GM23338 (cell line): ENCODE measurements around the gene KRTAP10-6. TPM values are rescaled to one million over a fixed set of nuclear protein-coding genes. Genes with fewer than 3 reads are reported as not detected.
A peak's percentile ranks its signal among the peaks of the same experiment; 100 is the strongest.

Experiments used
- ATAC-seq: fragments of 200-7000 bp; cut with Tn5 transposase; 3 replicates; pipeline ENCODE4 v1.9.1; 2020
- DNase-seq: peaks from one replicate; pipeline ENCODE4 v3.0.0-alpha.2; 2015; ENCODE audit warnings: low spot score
- H2AFZ ChIP-seq: fragments of 200-600 bp; sonication (generic); 2 replicates; pipeline ENCODE4 v1.8.0; 2016; ENCODE audit warnings: antibody characterized with exemption, mild to moderate bottlenecking, moderate library complexity
- H3F3A ChIP-seq: fragments of 200-600 bp; sonication (generic); replicated peaks from 2 replicates; pipeline ENCODE4 v1.8.0; 2017; ENCODE audit warnings: antibody characterized with exemption, mixed run types, low read depth
- H3K27ac ChIP-seq: fragments of 200-600 bp; sonication (generic); 2 replicates; pipeline ENCODE4 v1.6.1; 2016; ENCODE audit warnings: low read depth
- H3K27me3 ChIP-seq: fragments of 200-600 bp; sonication (generic); 2 replicates; pipeline ENCODE4 v1.8.0; 2016; ENCODE audit warnings: mild to moderate bottlenecking, mixed run types, moderate library complexity; ENCODE audit not compliant: insufficient read depth
- H3K36me3 ChIP-seq: fragments of 200-600 bp; sonication (generic); 2 replicates; pipeline ENCODE4 v1.8.0; 2016; ENCODE audit warnings: mild to moderate bottlenecking; ENCODE audit not compliant: insufficient read depth
- H3K4me1 ChIP-seq: fragments of 200-600 bp; sonication (generic); 2 replicates; pipeline ENCODE4 v1.8.0; 2016; ENCODE audit warnings: mild to moderate bottlenecking, moderate library complexity; ENCODE audit not compliant: insufficient read depth
- H3K4me2 ChIP-seq: fragments of 200-600 bp; sonication (generic); 2 replicates; pipeline ENCODE4 v1.7.1; 2017; ENCODE audit warnings: mixed run types
- H3K4me3 ChIP-seq: fragments of 200-600 bp; sonication (generic); 2 replicates; pipeline ENCODE4 v1.6.1; 2016; ENCODE audit warnings: mixed run types
- H3K79me2 ChIP-seq: fragments of 200-600 bp; sonication (generic); replicated peaks from 2 replicates; pipeline ENCODE4 v1.8.0; 2017; ENCODE audit warnings: mild to moderate bottlenecking; ENCODE audit not compliant: insufficient read depth
- H3K9me2 ChIP-seq: fragments of 200-600 bp; sonication (generic); 2 replicates; pipeline ENCODE4 v1.8.0; 2017; ENCODE audit not compliant: insufficient read depth
- H4K20me1 ChIP-seq: fragments of 200-600 bp; sonication (generic); replicated peaks from 2 replicates; pipeline ENCODE4 v1.8.0; 2017; ENCODE audit warnings: mild to moderate bottlenecking; ENCODE audit not compliant: insufficient read depth
- H3K27ac Mint-ChIP-seq: 2 replicates; pipeline ENCODE4 v1.8.0; 2020; ENCODE audit warnings: inconsistent platforms, mild to moderate bottlenecking, moderate library complexity, mixed read lengths
- H3K27me3 Mint-ChIP-seq: 3 replicates; pipeline ENCODE4 v1.8.0; 2022; ENCODE audit warnings: low read depth, mild to moderate bottlenecking, moderate library complexity, mixed read lengths, inconsistent platforms; ENCODE audit not compliant: insufficient read depth, poor library complexity
- H3K36me3 Mint-ChIP-seq: 3 replicates; pipeline ENCODE4 v1.8.0; 2021; ENCODE audit warnings: low read depth, mild to moderate bottlenecking, inconsistent platforms, moderate library complexity, mixed read lengths
- H3K4me1 Mint-ChIP-seq: 3 replicates; pipeline ENCODE4 v1.8.0; 2020; ENCODE audit warnings: mild to moderate bottlenecking, inconsistent platforms, mixed read lengths
- H3K4me3 Mint-ChIP-seq: 3 replicates; pipeline ENCODE4 v1.8.0; 2021; ENCODE audit warnings: moderate library complexity, mild to moderate bottlenecking, inconsistent platforms, mixed read lengths
- H3K9me3 Mint-ChIP-seq: 3 replicates; pipeline ENCODE4 v1.8.0; 2020; ENCODE audit warnings: moderate library complexity, mild to moderate bottlenecking, inconsistent platforms, mixed read lengths
- CTCF ChIP-seq, 2 experiments: fragments of 200-600 bp in 1 of 2; sonication (generic) in 1 of 2; conservative IDR thresholded peaks; 2 replicates each; pipeline versions ENCODE4 v1.5.1 to v1.6.1; 2016 to 2017; ENCODE audit warnings: antibody characterized with exemption in 2 of 2, low read depth in 2 of 2, mild to moderate bottlenecking in 2 of 2, moderate library complexity in 1 of 2
- EZH2 ChIP-seq: fragments of 200-600 bp; sonication (generic); IDR thresholded peaks from one replicate; pipeline ENCODE4 v1.8.0; 2017; ENCODE audit warnings: antibody characterized with exemption, mild to moderate bottlenecking, low read depth; ENCODE audit not compliant: unreplicated experiment
- EZH2phosphoT487 ChIP-seq: fragments of 200-600 bp; sonication (generic); IDR thresholded peaks from one replicate; pipeline ENCODE4 v1.8.1; 2018; ENCODE audit warnings: antibody characterized with exemption; ENCODE audit not compliant: unreplicated experiment
- JUNB ChIP-seq: IDR thresholded peaks from one replicate; pipeline ENCODE4 v1.6.1; 2016; ENCODE audit warnings: antibody characterized with exemption; ENCODE audit not compliant: unreplicated experiment
- POLR2AphosphoS5 ChIP-seq: IDR thresholded peaks from 2 replicates; pipeline ENCODE4 v1.6.1; 2016; ENCODE audit warnings: antibody characterized with exemption, low read depth
- STAT1 ChIP-seq: IDR thresholded peaks from one replicate; pipeline ENCODE4 v1.6.1; 2016; ENCODE audit warnings: antibody characterized with exemption; ENCODE audit not compliant: unreplicated experiment
- ZNF114 ChIP-seq: fragments of 250-450 bp; sonication (Bioruptor Pico); IDR thresholded peaks from 2 replicates; pipeline ENCODE4 v1.5.0; 2020; ENCODE audit warnings: mild to moderate bottlenecking, moderate library complexity
- ZNF331 ChIP-seq: fragments of 250-450 bp; sonication (Bioruptor Pico); IDR thresholded peaks from 2 replicates; pipeline ENCODE4 v1.5.0; 2020; ENCODE audit warnings: low read depth, mild to moderate bottlenecking, moderate library complexity
- ZNF462 ChIP-seq: fragments of 250-450 bp; sonication (Bioruptor Pico); IDR thresholded peaks from 2 replicates; pipeline ENCODE4 v1.5.0; 2020; ENCODE audit warnings: mild to moderate bottlenecking, moderate library complexity
- polyA plus RNA-seq: library from polyadenylated mRNA; unstranded; fragments of >200 nt; fragmentation: Nextera tagmentation; extraction: Ambion mirVana; gene quantifications from 2 replicates; pipeline ENCODE4 v1.2.1, GENCODE V29; 2016
- total RNA-seq: library from RNA; depleted of rRNA; stranded (reverse); fragments of >200 nt; shearing (Covaris generic); gene quantifications from 2 replicates; pipeline ENCODE4 v1.2.3, GENCODE V29; 2014
- TF ChIP-seq, protein P1 (sequence below): IDR thresholded peaks from one replicate; pipeline ENCODE4 v1.6.1; 2018; ENCODE audit warnings: antibody characterized with exemption; ENCODE audit not compliant: unreplicated experiment

The KRTAP10-6 gene
- total and polyA plus RNA-seq, 2 experiments from 2014 or later, result not detected

- H2AFZ ChIP-seq, result no peak overlapping the region
- no peak overlapping the region for H3K27ac Mint-ChIP-seq
- peaks cover 20% of the 10 kb centered on the region for H3K9me3 Mint-ChIP-seq
- H3K4me1 ChIP-seq, result no peaks in the 10 kb centered on the region
- H3K4me1 Mint-ChIP-seq, result no peaks in the 10 kb centered on the region
- DNase-seq, result no peak
- TF ChIP-seq ZNF462, result no peak
- no peak for TF ChIP-seq JUNB
- no peak for TF ChIP-seq EZH2
- H3K27ac ChIP-seq, result no peak overlapping the region
- no peaks in the 10 kb centered on the region for H3K79me2 ChIP-seq
- no peaks in the 10 kb centered on the region for H4K20me1 ChIP-seq
- H3K36me3 ChIP-seq, result 0 out of 2 replicates have a peak, but pooled peaks cover 6% of the 10 kb centered on the region
- H3K9me2 ChIP-seq, result no peaks in the 10 kb centered on the region
- no peak for ATAC-seq
- H3K36me3 Mint-ChIP-seq, result peaks cover 7% of the 10 kb centered on the region
- H3K4me2 ChIP-seq, result no peak overlapping the region
- H3F3A ChIP-seq, result no peaks in the 10 kb centered on the region
- peaks cover 7% of the 10 kb centered on the region for H3K27me3 Mint-ChIP-seq
- no peaks in the 10 kb centered on the region for H3K27me3 ChIP-seq
- H3K4me3 Mint-ChIP-seq, result no peak overlapping the region
- no peak overlapping the region for H3K4me3 ChIP-seq
Observed at GRCh38 chr21:44630440-44630839, 38.1 kb upstream of the KRTAP10-6 start.

GRCh38 chr21:44628707-44629391 is 36.5 kb upstream of the KRTAP10-6 start:
- H3K4me1 ChIP-seq, result no peaks in the 10 kb centered on the region
- peaks cover 7% of the 10 kb centered on the region for H3K27me3 Mint-ChIP-seq
- H3K4me3 Mint-ChIP-seq, result no peak overlapping the region
- ATAC-seq, result peak; percentile 22; the same call in 2 of the 3 replicates
- H3K36me3 Mint-ChIP-seq, result peaks cover 15% of the 10 kb centered on the region
- H3K4me3 ChIP-seq, result no peak overlapping the region
- no peak overlapping the region for H3K4me2 ChIP-seq
- no peak overlapping the region for H3K27ac ChIP-seq
- H3K9me2 ChIP-seq, result no peaks in the 10 kb centered on the region
- no peak overlapping the region for H3K27ac Mint-ChIP-seq
- no peaks in the 10 kb centered on the region for H3K4me1 Mint-ChIP-seq
- no peak for DNase-seq
- H3K36me3 ChIP-seq, result 0 out of 2 replicates have a peak, but pooled peaks cover 6% of the 10 kb centered on the region
- no peak overlapping the region for H2AFZ ChIP-seq
- no peaks in the 10 kb centered on the region for H3K79me2 ChIP-seq
- no peaks in the 10 kb centered on the region for H3F3A ChIP-seq
- no peaks in the 10 kb centered on the region for H4K20me1 ChIP-seq
- H3K27me3 ChIP-seq, result no peaks in the 10 kb centered on the region
- H3K9me3 Mint-ChIP-seq, result peaks cover 33% of the 10 kb centered on the region
- TF ChIP-seq JUNB (no peak), ZNF331 (CRISPR knock-in tag) (no peak), ZNF114 (CRISPR knock-in tag) (no peak), STAT1 (no peak), EZH2 (no peak), CTCF (conservative IDR thresholded peaks at IDR 0.05; ENCODE audit: low read depth in 2 of 2) (no peak), POLR2AphosphoS5 (no peak), EZH2phosphoT487 (no peak)
- TF ChIP-seq, protein P1, sequence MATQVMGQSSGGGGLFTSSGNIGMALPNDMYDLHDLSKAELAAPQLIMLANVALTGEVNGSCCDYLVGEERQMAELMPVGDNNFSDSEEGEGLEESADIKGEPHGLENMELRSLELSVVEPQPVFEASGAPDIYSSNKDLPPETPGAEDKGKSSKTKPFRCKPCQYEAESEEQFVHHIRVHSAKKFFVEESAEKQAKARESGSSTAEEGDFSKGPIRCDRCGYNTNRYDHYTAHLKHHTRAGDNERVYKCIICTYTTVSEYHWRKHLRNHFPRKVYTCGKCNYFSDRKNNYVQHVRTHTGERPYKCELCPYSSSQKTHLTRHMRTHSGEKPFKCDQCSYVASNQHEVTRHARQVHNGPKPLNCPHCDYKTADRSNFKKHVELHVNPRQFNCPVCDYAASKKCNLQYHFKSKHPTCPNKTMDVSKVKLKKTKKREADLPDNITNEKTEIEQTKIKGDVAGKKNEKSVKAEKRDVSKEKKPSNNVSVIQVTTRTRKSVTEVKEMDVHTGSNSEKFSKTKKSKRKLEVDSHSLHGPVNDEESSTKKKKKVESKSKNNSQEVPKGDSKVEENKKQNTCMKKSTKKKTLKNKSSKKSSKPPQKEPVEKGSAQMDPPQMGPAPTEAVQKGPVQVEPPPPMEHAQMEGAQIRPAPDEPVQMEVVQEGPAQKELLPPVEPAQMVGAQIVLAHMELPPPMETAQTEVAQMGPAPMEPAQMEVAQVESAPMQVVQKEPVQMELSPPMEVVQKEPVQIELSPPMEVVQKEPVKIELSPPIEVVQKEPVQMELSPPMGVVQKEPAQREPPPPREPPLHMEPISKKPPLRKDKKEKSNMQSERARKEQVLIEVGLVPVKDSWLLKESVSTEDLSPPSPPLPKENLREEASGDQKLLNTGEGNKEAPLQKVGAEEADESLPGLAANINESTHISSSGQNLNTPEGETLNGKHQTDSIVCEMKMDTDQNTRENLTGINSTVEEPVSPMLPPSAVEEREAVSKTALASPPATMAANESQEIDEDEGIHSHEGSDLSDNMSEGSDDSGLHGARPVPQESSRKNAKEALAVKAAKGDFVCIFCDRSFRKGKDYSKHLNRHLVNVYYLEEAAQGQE, result no peak
